Lung (tissue), 12 donors: ENCODE measurements around the gene PLIN1. TPM values are rescaled to one million over a fixed set of nuclear protein-coding genes. Genes with fewer than 3 reads are reported as not detected.

Experiments
- ATAC-seq: fragments of 200-7000 bp; cut with Tn5 transposase; one replicate; pipeline ENCODE4 v1.9.1; 2020; ENCODE audit warnings: moderate number of reproducible peaks; ENCODE audit not compliant: insufficient read depth, low FRiP score
- DNase-seq, 3 donors: peaks; one replicate each; pipeline ENCODE4 v3.0.0-alpha.2; 2013 to 2017
- H3K27ac ChIP-seq, 2 donors: one replicate each; pipeline ENCODE4 v1.5.1; 2013; ENCODE audit warnings: mild to moderate bottlenecking in 2 of 2, moderate library complexity in 2 of 2, control low read depth in 1 of 2, inconsistent platforms in 1 of 2, low read depth in 1 of 2, low read length in 1 of 2
- H3K27me3 ChIP-seq, 3 donors: one replicate each; pipeline ENCODE4 v1.5.1; 2013; ENCODE audit warnings: low read length in 2 of 3; ENCODE audit not compliant: control insufficient read depth in 3 of 3, insufficient read depth in 3 of 3
- H3K36me3 ChIP-seq, 4 donors: one replicate each; pipeline ENCODE4 v1.5.1; 2013; ENCODE audit warnings: low read length in 4 of 4, mild to moderate bottlenecking in 1 of 4, moderate library complexity in 1 of 4; ENCODE audit not compliant: control insufficient read depth in 4 of 4, insufficient read depth in 4 of 4
- H3K4me1 ChIP-seq, 5 donors: one replicate each; pipeline ENCODE4 v1.5.1; 2013; ENCODE audit warnings: low read length in 5 of 5, mild to moderate bottlenecking in 2 of 5, moderate library complexity in 1 of 5; ENCODE audit not compliant: control insufficient read depth in 5 of 5, insufficient read depth in 5 of 5
- H3K4me3 ChIP-seq: one replicate; pipeline ENCODE4 v1.5.1; 2013; ENCODE audit warnings: mild to moderate bottlenecking, control low read depth, moderate library complexity
- H3K9ac ChIP-seq, 2 donors: one replicate each; pipeline ENCODE4 v1.5.1; 2013; ENCODE audit warnings: low read length in 2 of 2, control low read depth in 1 of 2; ENCODE audit not compliant: insufficient read depth in 1 of 2
- H3K9me3 ChIP-seq, 4 donors: one replicate each; pipeline ENCODE4 v1.5.1; 2013; ENCODE audit warnings: low read length in 3 of 4, mild to moderate bottlenecking in 1 of 4, moderate library complexity in 1 of 4; ENCODE audit not compliant: control insufficient read depth in 4 of 4, insufficient read depth in 3 of 4
- CTCF ChIP-seq: IDR thresholded peaks from 2 replicates; pipeline ENCODE4 v1.5.1; 2012; ENCODE audit warnings: mild to moderate bottlenecking; ENCODE audit errors: control extremely low read depth, extremely low read depth
- WGBS, 2 donors: extraction: QIAGEN DNeasy Blood & Tissue Kit; methylation state at CpG; one replicate each; pipeline ENCODE4 v1.1.7; 2013; 5-methylcytosine and 5-hydroxymethylcytosine counted together
- polyA plus RNA-seq, 2 donors: library from polyadenylated mRNA; stranded (reverse); fragments of 200-250 nt; gene quantifications; one replicate each; pipeline ENCODE4 v1.2.1, GENCODE V29; 2013
- total RNA-seq, 2 donors: library from RNA; depleted of rRNA in 1 of 2; stranded (reverse); fragments of >200 nt in 1 of 2; gene quantifications; one replicate each; pipeline ENCODE4 v1.2.1, GENCODE V29; 2014 to 2021
- donor health status: control.
- donor health status: control.
- donor health status: Bipolar disorder and iron deficiency.
- donor health status: healthy.
- donor health status: DM: yes; HTN: yes; CAD: no.

The PLIN1 gene
- total and polyA plus RNA-seq, 4 donors, result 0.21 to 0.55 (median 0.45) TPM

GRCh38 chr15:89623165-89623564 is 56.0 kb downstream of the PLIN1 start:
- no peak for TF ChIP-seq CTCF
- H3K36me3 ChIP-seq, result peaks cover 0 to 19% (median 7%) of the 10 kb centered on the region in 4 donors
- WGBS, 2 donors, result 75 to 90% methylated on average over 1 of the region's 1 CpG

GRCh38 chr15:89621547-89621946 is 57.6 kb downstream of the PLIN1 start:
- no peaks in the 10 kb centered on the region for H3K9me3 ChIP-seq
- peaks cover 0 to 19% (median 3%) of the 10 kb centered on the region in 4 donors for H3K36me3 ChIP-seq
- H3K4me3 ChIP-seq, result no peak overlapping the region
- no peak overlapping the region for H3K9ac ChIP-seq
- H3K27me3 ChIP-seq, result no peaks in the 10 kb centered on the region
- TF ChIP-seq CTCF, result no peak
- no peak for DNase-seq
- no peaks in the 10 kb centered on the region for H3K4me1 ChIP-seq
- 83% methylated on average over 4 of the region's 4 CpGs for WGBS, 2 donors
- no peak for ATAC-seq
- H3K27ac ChIP-seq, result no peak overlapping the region

More at GRCh38 chr15:89623165-89623564, 56.0 kb downstream of the PLIN1 start:
- no peak for ATAC-seq
- no peak overlapping the region for H3K4me3 ChIP-seq
- no peak overlapping the region for H3K27ac ChIP-seq
- no peaks in the 10 kb centered on the region for H3K27me3 ChIP-seq
- no peaks in the 10 kb centered on the region for H3K4me1 ChIP-seq
- no peak overlapping the region for H3K9ac ChIP-seq
- no peak for DNase-seq
- peaks cover 0 to 2% (median 0%) of the 10 kb centered on the region in 4 donors for H3K9me3 ChIP-seq

- Histone ChIP-seq H3K4me3 (no peak overlapping the region), H3K27ac (no peak overlapping the region), H3K9ac (no peak overlapping the region), H3K27me3 (no peaks in the 10 kb centered on the region), H3K36me3 (peaks cover 0 to 22% (median 5%) of the 10 kb centered on the region in 4 donors), H3K9me3 (peaks cover 2 to 7% (median 5%) of the 10 kb centered on the region in 4 donors), H3K4me1 (no peaks in the 10 kb centered on the region)
- 99% methylated on average over 4 of the region's 4 CpGs for WGBS, 2 donors
- ATAC-seq (no peak), DNase-seq (no peak)
- no peak for TF ChIP-seq CTCF
Observed at GRCh38 chr15:89616228-89616627, 62.9 kb downstream of the PLIN1 start.

GRCh38 chr15:89615135-89615534 is 64.0 kb downstream of the PLIN1 start:
- H3K27me3 ChIP-seq, result no peaks in the 10 kb centered on the region
- no peak for TF ChIP-seq CTCF

More at GRCh38 chr15:89615135-89615534, 64.0 kb downstream of the PLIN1 start:
- H3K27ac ChIP-seq, result no peak overlapping the region
- H3K4me1 ChIP-seq, result no peaks in the 10 kb centered on the region
- H3K9ac ChIP-seq, result no peak overlapping the region
- 96 to 97% methylated on average over 1 of the region's 1 CpG for WGBS, 2 donors
- H3K9me3 ChIP-seq, result peaks cover 2 to 7% (median 5%) of the 10 kb centered on the region in 4 donors
- DNase-seq (no peak), ATAC-seq (no peak)
- peaks cover 0 to 28% (median 5%) of the 10 kb centered on the region in 4 donors for H3K36me3 ChIP-seq
- no peak overlapping the region for H3K4me3 ChIP-seq
